GM19397 (cell line): ENCODE measurements around the gene IRF2BPL.

Experiments used
- ATAC-seq: cut with Tn5 transposase; IDR thresholded peaks from one replicate; pipeline ENCODE4 v1.9.1; 2021; ENCODE audit warnings: mild to moderate bottlenecking, moderate library complexity; ENCODE audit not compliant: unreplicated experiment

IRF2BPL gene

GRCh38 chr14:76993752-76994151 is 34.8 kb downstream of the IRF2BPL start:
- no peak for ATAC-seq

- ATAC-seq: no peak
These were observed 38.4 kb downstream of the IRF2BPL start for GRCh38 chr14:76990084-76990483.

GRCh38 chr14:76987956-76988520 is 40.5 kb downstream of the IRF2BPL start:
- no peak for ATAC-seq

GRCh38 chr14:76986231-76986565 is 42.3 kb downstream of the IRF2BPL start:
- ATAC-seq: no peak

GRCh38 chr14:76985540-76986230 is 42.8 kb downstream of the IRF2BPL start:
- no peak for ATAC-seq

GRCh38 chr14:76984787-76985375 is 43.6 kb downstream of the IRF2BPL start:
- no peak for ATAC-seq

- ATAC-seq: no peak
These were observed 44.2 kb downstream of the IRF2BPL start for GRCh38 chr14:76984297-76984696.

DNA sequence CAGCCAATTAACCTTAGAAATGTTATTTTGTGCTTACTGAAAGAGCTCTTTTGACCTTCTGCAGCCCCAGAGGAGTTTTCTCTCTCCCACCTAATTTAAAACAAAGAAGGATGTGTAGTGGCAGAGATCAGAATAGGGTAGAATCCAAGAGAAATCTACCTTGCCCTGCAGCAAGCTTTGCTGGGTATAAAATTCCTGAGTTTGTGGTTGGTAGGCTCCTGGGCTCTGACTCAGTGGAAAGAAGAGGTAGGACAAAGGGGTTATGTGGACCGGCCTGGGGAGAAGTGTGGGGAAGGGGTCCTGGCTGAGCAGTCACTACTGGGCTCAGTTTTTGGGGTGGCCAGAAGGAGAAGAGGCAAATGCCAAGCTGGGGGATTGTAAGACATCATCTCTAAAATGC is 46.8 kb downstream of the IRF2BPL start:
- no peak for ATAC-seq

GRCh38 chr14:76977793-76978720 is 50.5 kb downstream of the IRF2BPL start:
- ATAC-seq: peak; percentile 90

DNA sequence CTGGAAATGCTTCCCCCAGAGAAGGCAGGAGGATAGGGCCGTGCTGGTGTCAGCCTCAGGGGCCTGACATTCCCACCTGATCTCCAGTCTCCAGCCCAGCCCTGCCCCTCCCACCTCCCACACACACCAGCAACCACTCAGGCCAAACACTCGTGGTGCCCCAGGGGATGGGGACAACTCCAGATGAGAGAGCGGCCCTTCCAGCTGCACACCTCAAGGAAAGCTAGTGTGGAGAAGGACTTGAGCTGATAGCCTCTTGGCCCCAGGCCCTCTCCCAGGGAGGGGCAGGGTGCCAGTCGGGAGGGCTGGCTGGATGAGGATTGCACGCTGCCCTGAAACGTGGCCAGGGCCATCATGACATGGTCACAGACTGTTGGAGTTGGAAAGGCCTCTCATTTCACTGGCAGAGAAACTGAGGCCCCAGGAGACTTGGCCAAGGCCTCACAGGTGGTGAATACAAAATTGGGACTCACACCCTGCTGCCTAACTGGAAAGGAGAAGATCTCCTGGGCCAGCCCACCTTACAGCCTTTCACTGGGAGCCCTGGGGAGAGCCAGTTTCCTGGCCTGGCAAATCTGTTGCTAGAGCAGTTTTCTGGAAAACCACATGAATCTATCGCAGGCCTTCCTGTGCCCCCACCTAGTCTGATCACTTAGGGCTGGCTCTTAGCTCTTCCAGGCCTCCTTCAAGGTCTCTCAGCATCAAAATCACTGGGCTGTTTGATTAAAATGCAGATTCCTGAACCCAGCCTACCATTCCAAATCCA is 52.1 kb downstream of the IRF2BPL start:
- no peak for ATAC-seq

DNA sequence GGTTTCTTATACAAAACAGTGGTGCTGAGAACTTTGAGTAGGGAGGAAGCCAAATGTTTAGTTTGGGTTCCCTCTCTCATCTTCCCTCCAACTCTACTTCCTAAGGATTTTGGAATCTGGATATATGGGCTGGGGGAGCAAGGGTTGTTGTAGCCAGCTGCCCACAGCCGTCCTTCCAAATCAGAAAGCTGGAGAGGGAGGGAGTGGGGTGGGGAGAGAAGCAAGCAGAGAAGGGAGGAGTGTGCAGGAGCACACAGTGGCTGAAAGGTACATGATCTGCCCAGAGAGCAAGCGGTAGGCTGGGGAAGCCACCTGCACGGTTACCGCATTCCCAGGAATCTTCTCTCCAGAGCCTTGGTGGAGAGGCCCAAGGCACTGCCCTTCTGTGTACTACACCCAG is 52.7 kb downstream of the IRF2BPL start:
- ATAC-seq: no peak

DNA sequence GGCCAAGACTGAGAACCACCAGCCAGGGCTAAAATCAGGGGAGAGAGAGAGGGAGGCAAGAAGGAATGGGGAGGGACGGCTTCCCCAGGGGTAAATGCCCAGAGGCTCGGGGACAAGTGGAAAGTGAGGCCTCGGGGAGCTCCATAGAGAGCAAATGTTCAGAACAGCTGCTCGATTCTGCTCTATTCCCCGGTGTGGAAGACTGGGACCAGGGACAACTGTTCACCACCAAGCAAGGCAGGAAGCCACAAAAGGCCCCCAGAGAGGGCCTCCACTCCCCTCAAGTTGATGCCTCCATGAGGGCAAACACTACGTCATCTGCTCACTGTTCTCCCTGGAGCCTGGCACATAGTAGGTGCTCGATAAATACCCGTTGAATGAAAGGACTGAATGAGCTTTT is 53.5 kb downstream of the IRF2BPL start:
- ATAC-seq: no peak
